HG03469 (cell line): ENCODE results near the gene TNS2.
"Not testable (repeated sequence)": the region's sequence is repeated elsewhere in the genome, so short reads cannot be mapped to it uniquely, and the experiment has no call there.

Experiments
- ATAC-seq: cut with Tn5 transposase; IDR thresholded peaks from one replicate; pipeline ENCODE4 v1.9.1; 2021; ENCODE audit warnings: mild to moderate bottlenecking, moderate library complexity, moderate number of reproducible peaks; ENCODE audit not compliant: unreplicated experiment

The TNS2 gene, protein sequence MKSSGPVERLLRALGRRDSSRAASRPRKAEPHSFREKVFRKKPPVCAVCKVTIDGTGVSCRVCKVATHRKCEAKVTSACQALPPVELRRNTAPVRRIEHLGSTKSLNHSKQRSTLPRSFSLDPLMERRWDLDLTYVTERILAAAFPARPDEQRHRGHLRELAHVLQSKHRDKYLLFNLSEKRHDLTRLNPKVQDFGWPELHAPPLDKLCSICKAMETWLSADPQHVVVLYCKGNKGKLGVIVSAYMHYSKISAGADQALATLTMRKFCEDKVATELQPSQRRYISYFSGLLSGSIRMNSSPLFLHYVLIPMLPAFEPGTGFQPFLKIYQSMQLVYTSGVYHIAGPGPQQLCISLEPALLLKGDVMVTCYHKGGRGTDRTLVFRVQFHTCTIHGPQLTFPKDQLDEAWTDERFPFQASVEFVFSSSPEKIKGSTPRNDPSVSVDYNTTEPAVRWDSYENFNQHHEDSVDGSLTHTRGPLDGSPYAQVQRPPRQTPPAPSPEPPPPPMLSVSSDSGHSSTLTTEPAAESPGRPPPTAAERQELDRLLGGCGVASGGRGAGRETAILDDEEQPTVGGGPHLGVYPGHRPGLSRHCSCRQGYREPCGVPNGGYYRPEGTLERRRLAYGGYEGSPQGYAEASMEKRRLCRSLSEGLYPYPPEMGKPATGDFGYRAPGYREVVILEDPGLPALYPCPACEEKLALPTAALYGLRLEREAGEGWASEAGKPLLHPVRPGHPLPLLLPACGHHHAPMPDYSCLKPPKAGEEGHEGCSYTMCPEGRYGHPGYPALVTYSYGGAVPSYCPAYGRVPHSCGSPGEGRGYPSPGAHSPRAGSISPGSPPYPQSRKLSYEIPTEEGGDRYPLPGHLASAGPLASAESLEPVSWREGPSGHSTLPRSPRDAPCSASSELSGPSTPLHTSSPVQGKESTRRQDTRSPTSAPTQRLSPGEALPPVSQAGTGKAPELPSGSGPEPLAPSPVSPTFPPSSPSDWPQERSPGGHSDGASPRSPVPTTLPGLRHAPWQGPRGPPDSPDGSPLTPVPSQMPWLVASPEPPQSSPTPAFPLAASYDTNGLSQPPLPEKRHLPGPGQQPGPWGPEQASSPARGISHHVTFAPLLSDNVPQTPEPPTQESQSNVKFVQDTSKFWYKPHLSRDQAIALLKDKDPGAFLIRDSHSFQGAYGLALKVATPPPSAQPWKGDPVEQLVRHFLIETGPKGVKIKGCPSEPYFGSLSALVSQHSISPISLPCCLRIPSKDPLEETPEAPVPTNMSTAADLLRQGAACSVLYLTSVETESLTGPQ (N-terminal part only)

DNA sequence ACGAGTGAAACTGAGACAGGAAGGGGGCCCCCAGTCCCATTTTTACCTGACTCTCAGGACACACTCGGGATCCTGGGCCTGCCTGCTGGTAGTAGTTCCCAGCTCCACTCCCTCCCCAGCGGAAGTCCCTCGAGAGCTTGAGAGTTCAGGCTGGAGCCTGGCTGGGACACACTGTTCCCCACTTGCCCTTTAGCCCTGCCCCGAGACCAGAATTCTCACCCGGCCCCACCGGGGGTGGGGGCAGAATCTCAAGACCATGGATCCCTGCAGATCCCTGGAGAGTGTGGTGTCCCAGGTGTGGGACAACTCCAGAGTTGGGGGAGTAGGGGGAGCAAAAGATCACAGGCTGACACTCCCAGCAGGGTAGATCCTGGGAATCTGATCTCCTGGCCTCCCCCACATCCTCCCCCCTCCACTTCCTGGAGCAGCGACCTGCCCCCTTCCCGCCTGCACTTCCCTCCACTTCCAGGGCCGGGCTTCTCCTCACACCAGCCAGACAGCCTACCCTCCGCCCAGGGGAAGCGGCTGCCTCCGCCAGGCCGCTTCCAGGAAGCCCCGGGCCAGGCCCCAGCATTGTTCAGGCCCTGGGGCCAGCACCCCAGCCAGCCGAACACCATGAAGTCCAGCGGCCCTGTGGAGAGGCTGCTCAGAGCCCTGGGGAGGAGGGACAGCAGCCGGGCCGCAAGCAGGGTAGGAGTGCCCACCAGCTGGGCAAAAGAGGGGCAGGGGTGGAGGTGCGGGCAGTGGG, at the start of gene TNS2:
TSS of gene TNS2 (plus strand) at position 495 of the 748 bp plus-strand sequence. CDS start at position 616, 121 bp downstream.
- no peak for ATAC-seq

DNA sequence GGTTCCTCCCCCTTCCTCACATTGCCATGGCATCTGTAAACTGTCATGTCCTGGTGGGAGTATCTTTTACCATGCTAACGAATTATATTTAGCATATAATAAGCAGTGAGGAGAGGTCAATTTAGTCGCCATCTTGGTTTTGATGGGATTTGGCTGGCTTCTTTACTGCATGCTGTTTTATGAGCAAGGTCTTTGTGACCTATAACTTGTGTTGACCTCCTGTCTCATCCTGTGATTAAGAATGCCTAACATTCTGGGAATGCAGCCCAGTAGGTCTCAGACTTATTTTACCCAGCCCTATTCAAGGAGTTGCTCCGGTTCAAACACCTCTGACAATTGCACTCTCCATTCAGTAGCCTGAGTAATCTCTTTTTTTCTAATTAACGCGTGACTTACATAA, 45.7 kb upstream of the TNS2 start:
- no peak for ATAC-seq

DNA sequence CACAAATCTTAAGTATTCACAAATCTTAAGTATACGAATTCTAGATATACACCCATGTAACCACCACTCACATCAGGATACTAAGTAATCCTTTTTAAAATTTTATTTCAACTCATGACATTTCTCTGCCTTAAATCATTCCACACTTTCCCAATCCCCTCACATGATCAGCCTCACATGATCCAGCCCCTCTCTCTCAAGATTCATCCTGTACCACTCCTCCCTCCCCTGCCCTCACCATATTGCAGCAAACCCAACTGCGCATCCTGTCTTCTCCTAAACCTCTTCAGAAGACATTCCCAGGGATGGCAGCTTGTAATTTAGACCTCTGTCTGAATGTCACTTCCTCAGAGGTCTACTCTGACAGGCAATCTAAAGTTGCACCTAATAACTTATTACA, 45.3 kb upstream of the TNS2 start:
- no peak for ATAC-seq

DNA sequence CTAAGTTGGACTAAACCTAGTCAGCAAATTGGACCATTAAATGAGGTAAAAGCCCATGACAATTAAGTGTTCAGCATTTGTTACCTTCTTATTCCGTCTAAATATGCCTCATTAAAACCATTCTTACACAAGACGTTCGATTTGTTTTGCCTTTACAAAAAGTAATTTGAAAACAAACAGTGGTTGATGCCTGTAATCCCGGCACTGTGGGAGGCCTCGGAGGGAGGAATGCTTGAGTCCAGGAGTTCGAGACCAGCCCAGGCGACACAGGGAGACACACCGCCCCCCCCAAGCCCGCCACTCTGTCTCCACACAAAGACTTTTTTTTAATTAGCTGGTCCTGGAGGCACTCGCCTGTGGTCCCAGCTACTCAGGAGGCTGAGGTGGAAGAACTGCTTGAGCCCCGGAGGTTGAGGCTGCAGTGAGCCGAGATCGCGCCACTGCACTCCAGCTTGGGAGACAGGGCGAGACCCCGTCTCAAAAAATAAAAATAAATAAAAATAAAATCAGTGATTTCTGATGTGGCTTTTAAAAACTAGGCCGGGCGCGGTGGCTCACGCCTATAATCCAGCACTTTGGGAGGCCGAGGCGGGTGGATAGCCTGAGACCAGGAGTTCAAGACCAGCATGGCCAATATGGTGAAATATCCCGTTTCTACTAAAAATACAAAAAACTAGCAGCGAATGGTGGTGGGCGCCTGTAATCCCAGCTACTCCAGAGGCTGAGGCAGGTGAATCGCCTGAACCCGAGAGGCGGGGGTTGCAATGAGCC, 44.5 kb upstream of the TNS2 start:
- ATAC-seq = no peak

DNA sequence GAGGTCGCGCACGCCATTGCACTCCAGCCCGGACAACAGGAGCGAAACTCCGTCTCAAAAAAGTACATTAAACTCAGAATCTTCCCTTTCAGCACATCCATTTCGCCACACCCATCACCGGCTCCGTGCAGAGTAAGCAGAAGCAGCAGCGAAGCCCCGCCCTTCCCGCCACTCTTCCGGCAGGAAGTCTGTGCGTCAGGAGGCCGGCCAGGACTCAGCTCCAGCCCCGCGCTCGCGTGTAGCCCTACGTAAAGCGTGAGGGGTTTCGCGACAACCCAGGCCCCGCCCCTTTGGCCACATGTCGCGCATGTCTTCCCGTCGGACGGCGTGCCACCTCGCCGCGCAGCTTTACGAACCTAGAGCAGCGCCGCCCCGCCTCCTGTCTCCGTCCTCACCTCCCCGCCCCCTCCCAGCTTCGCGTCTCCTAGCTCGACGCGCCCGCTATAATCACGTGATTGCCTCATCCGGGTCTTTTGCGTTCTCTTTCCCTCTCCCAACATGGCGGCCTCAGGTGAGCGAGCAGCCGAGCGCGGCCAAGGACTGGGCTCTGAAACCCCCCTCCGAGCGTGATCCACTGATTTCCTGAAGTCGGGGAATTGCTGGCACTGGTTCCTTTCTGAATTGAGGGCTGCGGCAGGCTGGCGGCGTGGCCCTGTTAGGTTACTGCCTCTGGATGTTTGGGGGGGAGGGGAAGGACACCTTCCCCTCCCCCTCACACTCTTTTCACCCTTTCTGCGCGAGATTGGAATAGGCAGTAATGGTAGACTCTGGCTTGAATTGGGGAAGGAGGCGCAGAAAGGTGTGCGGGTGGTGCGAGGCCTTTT, 43.7 kb upstream of the TNS2 start, which contains the start of gene EIF4B:
TSS of gene EIF4B (plus strand) at position 471 of the 824 bp plus-strand sequence. CDS start at position 499, 28 bp downstream.
- ATAC-seq = peak; percentile 83

DNA sequence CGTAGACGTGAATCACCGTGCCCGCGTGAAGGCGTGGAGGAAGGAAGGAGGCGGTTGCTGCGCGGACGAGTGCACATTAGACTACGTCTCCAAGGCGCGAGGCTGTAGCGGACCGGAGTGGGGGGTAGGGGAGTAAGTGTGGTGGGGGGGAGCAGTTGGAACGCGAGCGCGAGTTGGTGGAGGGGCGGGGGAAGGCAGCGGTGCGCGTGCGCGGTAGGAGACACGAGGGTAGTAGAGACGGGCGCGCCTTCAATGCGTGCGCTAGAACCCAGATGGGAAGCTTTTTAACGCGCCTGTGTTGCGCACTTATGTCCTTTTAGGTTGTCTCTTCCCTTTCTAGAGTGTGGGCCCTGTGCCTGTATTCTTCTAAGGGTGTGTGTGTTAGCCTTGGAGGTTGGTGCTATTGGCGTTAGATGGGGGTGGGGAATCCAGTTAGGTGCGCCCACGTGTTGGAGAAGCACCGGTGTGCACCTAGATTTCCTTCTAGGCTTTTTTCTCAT, 43.0 kb upstream of the TNS2 start:
- ATAC-seq = no peak

DNA sequence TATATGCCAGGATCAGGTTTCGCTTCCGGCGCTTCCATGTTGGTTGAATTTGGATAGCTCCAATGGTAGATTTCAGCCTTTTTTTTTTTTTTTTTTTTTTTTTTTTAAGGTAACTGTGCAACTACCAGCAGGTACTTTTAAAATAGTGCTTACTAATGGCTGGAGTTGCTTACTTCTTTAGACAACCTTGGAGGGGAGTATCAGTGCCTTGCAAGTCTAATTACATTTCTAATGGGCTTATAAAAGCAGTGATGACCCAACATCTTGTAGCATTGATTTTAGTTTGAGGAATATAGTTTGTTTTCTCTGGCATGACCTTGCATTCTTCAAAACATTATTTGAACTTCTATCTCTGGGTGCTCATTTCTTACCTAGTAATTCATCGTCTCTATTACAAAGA, 42.5 kb upstream of the TNS2 start:
- no peak for ATAC-seq

DNA sequence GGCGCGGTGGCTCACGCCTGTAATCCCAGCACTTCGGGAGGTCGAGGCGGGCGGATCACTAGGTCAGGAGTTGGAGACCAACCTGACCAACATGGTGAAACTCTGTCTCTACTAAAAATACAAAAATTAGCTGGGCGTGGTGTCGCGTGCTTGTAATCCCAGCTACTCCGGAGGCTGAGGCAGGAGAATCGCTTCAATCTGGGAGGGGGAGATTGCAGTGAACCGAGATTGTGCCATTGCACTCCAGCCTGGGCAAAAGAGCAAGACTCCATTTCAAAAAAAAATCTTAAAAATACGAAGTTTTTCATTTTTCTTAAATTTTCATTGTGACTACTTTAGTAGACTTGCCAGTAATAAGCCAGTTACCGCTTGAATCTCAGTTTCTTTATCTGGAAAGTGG, 41.1 kb upstream of the TNS2 start:
- not testable (repeated sequence) for ATAC-seq

DNA sequence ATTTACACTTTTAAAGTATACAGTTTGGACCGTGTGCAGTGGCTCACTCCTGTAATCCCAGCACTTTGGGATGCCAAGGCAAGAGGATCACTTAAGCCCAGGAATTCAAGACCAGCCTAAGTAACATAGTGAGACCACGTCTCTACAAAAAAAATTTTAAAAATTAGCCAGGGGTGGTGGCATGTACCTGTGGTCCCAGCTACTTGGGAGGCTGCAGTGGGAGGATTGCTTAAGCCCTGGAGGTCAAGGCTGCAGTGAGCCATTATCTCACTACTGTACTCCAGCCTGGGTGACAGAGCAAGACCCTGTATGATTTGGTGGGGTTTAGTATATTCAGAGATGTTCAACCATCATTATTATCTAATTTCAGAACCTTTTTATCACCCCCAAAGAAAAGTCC, 38.9 kb upstream of the TNS2 start:
- no peak for ATAC-seq

DNA sequence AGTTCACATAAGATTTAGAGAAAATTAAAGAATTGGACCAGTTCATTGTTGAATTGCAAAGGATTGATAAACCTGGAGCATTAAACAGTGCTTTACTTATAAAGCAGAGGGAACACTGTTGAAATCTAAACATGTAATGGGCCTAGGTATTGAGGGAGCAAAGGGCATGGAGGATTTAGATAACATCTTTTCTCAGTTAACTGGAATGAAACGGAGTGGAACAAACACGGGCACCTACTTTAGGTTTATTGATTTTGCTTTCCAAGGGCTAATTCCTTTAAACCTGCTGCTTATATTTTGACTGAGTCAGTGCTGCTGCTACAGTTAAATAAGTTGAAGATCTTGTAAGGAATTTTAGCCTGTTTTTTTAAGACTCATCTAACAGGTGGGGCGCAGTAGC, 38.0 kb upstream of the TNS2 start:
- ATAC-seq = no peak

DNA sequence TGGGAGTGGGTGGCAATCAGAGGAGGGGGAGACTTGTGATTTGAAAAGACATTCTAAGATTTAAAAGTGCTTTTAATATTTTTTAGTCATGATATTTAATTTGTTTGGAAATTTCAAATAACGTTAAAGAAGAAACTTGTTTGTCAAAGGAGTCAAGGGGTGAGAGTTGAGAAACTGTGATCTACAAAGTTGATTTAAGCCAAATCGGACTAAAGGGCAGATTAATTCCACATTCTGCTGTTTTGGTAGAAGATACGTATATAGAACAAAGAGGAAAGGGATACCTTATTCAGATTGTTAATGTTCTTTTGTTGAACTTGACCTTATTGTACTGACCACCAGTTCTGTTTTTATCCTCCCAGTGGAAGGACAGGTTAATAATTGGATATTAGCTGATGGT, 36.9 kb upstream of the TNS2 start:
- no peak for ATAC-seq

DNA sequence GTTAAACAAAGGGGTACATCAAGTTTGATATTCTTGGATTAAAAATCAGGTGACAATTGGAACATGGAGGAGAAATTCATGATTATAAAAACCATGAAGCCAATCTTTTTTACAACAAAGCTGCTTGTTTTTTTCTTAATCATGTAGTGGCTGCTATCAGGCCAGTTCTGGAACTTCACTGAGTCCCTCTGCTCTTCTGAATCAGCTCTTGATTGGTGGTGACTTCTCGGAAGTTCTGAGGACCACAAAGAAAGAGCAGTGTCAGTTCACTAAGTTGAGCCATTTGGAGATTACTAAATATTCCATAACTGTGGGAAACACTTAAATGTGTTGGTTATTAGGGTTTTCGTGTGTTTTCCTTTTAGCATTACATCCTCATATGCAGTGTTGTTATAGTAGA, 35.2 kb upstream of the TNS2 start:
- no peak for ATAC-seq

DNA sequence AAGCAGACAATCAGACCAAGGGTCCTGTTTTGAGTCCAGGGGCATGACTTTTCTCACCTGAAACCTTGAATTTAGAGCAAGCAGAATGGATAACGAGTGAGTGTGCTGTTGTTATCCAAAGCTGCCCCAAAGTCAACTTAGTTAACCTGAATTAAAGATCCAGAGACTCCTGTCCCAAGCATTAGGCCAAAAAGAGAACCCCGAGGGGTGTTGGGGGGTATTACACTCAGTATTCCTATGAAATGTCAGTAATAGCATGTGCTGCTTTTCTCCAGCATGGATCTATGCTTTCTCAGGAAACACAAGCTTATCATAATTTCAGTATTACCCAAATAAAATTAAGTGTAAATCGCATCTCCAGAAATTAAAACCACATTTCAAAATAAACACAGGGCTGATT, 24.6 kb upstream of the TNS2 start:
- ATAC-seq = no peak

DNA sequence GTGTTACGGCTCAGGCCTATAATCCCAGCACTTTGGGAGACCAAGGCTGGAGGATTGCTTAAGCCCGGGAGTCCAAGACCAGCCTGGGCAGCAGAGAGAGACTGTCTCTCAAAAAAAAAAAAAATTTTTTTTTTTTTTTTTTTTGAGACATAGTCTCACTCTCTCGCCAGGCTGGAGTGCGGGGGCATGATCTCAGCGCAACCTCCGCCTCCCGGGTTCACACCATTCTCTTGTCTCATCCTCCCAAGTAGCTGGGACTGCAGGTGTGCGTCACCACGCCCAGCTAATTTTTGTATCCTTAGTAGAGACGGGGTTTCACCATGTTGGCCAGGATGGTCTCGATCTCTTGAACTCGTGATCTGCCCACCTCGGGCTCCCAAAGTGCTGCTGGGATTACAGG, 22.9 kb upstream of the TNS2 start:
- ATAC-seq = not testable (repeated sequence)

DNA sequence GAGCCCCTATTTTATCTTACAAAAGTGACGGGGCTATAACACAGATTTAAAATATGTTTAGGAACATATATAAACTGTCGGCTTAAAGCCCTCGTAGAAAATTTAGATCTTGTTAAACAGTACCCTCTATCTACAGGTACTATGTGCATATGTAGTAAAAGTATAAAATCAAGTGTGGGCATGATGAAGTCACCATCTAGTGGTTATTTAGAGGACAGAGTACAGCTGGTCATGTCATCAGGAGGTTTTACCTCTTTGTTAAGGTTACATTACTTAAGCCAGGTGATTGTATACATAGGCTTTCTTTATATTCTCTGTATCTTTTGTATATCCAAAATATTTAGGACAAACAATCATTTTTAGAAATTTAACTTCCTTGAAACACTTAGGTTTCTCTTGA, 18.2 kb upstream of the TNS2 start:
- ATAC-seq = no peak

DNA sequence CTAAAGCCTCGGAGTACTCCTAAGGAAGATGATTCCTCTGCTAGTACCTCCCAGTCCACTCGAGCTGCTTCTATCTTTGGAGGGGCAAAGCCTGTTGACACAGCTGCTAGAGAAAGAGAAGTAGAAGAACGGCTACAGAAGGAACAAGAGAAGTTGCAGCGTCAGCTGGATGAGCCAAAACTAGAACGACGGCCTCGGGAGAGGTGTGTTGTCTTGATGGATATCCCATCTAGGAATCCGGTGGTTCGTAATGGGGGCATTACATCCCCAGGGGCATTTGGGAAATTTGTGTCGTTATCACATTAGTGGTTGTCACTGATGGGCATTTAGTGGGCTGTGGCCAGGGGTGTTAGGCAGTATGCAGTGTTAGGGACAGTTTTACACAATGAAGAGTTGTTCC, 16.0 kb upstream of the TNS2 start:
- ATAC-seq = not testable (repeated sequence)

DNA sequence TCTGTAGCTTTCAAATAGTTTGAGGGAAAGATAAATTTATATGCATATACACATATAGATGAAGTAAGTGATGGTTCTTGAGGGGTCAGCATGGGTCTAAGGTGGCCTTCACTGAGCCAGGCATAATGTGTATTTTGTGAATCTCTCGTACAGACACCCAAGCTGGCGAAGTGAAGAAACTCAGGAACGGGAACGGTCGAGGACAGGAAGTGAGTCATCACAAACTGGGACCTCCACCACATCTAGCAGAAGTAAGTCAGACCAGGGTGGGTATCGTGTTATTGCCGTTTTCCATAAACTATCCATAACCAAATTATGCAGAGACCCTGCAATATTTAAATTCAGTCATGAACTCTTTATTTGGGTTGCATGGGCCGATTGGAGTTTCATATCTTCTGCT, 15.4 kb upstream of the TNS2 start:
- ATAC-seq = no peak

DNA sequence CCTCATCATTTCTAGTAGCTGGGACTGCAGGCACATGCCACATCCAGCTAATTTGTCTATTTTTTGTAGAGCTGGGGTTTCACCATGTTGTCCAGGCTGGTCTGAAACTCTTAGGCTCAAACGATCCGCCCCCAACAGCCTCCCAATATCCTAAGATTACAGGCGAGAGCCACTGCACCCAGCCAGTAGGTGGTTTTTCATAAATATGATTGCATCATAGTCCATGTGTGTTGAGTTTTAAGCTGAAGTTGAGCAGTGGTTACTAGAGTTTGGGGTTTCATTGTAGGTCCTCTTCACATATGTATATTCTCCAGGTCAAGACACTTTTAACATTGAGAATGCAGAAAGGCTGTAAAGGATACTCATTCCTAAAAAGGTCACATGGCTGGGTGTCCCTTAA, 13.1 kb upstream of the TNS2 start:
- ATAC-seq = no peak

DNA sequence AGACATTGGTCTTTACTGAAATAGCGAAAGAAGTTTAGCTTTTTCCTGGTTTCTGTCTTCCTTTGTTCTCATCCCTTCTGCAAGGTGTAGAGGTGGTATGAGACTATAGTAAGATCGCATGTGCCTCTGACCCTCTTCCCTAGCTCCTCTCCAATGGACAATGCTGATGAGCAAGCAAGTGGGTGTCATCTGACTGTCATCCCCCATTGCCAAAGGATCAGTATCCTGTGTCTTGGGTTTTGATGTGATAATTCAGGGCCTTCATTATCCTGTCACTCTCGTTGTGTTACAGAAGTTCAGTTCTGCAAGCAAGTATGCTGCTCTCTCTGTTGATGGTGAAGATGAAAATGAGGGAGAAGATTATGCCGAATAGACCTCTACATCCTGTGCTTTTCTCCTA, 10.0 kb upstream of the TNS2 start:
- ATAC-seq = no peak
